NB4 (cell line): ENCODE measurements around the gene FSIP1.

Experiments used
- DNase-seq: peaks from one replicate; pipeline ENCODE4 v3.0.0; 2010; ENCODE audit warnings: low read depth
- H3K4me3 ChIP-seq: one replicate; pipeline ENCODE4 v1.5.1; 2011; ENCODE audit warnings: mild to moderate bottlenecking, low read depth, low read length, moderate library complexity
- MYC ChIP-seq: IDR thresholded peaks from 2 replicates; pipeline ENCODE4 v1.6.1; 2011; ENCODE audit warnings: low read depth, low read length
- POLR2A ChIP-seq: IDR thresholded peaks from 2 replicates; pipeline ENCODE4 v1.6.1; 2011; ENCODE audit warnings: mild to moderate bottlenecking; ENCODE audit not compliant: insufficient read length; ENCODE audit errors: extremely low read depth
- TF ChIP-seq, protein P1 (sequence below): IDR thresholded peaks from 2 replicates; pipeline ENCODE4 v1.6.1; 2011; ENCODE audit warnings: low read depth, low read length
- TF ChIP-seq, protein P2 (sequence below): IDR thresholded peaks from one replicate; pipeline ENCODE4 v1.5.1; 2012; ENCODE audit warnings: low read depth, low read length

Gene FSIP1

DNA sequence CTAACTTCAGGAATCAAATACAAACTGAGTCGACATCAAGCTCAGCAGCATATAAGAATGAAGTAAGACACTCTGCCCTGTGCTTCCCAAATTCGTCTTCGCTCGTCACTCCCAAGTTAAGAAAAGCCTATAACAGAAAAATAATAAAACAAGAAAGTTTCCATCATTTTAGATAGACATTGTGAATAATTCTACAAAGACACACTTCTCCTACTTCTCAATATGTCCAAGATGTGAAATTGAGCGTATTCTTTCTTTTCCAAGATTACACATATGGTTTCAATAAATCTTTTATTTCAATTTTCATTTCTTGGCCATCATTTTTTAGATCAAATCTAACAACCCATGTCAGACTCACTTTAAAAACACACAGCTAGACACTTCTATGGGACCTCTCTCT is 85.1 kb downstream of the FSIP1 start:
- DNase-seq = no peak
- no peak for TF ChIP-seq POLR2A
- TF ChIP-seq, protein P1, sequence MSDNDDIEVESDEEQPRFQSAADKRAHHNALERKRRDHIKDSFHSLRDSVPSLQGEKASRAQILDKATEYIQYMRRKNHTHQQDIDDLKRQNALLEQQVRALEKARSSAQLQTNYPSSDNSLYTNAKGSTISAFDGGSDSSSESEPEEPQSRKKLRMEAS = no peak
- TF ChIP-seq, protein P2, sequence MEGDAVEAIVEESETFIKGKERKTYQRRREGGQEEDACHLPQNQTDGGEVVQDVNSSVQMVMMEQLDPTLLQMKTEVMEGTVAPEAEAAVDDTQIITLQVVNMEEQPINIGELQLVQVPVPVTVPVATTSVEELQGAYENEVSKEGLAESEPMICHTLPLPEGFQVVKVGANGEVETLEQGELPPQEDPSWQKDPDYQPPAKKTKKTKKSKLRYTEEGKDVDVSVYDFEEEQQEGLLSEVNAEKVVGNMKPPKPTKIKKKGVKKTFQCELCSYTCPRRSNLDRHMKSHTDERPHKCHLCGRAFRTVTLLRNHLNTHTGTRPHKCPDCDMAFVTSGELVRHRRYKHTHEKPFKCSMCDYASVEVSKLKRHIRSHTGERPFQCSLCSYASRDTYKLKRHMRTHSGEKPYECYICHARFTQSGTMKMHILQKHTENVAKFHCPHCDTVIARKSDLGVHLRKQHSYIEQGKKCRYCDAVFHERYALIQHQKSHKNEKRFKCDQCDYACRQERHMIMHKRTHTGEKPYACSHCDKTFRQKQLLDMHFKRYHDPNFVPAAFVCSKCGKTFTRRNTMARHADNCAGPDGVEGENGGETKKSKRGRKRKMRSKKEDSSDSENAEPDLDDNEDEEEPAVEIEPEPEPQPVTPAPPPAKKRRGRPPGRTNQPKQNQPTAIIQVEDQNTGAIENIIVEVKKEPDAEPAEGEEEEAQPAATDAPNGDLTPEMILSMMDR = no peak
- no peak for TF ChIP-seq MYC
- H3K4me3 ChIP-seq = no peak overlapping the region

DNA sequence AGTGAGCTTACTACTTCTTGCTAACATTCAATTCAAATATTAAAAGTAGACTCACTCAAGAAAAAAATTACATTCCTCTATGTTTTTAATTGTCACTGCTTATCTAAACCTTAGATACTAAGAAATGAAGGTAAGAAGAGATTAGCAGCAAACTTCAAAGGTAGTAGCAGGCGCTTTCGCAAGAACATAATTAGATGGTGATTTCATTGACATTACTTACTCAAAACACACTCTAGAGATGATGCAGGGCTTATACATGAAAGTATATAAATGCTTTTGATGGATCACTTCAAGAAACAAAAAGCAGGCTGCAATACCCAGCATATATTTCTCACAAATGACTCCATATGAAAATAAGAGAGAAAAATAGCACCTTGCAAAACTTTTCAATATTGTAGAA is 86.8 kb downstream of the FSIP1 start:
- TF ChIP-seq POLR2A (no peak), MYC (no peak)
- TF ChIP-seq, protein P1 = no peak
- TF ChIP-seq, protein P2 = no peak
- no peak for DNase-seq
- no peak overlapping the region for H3K4me3 ChIP-seq

DNA sequence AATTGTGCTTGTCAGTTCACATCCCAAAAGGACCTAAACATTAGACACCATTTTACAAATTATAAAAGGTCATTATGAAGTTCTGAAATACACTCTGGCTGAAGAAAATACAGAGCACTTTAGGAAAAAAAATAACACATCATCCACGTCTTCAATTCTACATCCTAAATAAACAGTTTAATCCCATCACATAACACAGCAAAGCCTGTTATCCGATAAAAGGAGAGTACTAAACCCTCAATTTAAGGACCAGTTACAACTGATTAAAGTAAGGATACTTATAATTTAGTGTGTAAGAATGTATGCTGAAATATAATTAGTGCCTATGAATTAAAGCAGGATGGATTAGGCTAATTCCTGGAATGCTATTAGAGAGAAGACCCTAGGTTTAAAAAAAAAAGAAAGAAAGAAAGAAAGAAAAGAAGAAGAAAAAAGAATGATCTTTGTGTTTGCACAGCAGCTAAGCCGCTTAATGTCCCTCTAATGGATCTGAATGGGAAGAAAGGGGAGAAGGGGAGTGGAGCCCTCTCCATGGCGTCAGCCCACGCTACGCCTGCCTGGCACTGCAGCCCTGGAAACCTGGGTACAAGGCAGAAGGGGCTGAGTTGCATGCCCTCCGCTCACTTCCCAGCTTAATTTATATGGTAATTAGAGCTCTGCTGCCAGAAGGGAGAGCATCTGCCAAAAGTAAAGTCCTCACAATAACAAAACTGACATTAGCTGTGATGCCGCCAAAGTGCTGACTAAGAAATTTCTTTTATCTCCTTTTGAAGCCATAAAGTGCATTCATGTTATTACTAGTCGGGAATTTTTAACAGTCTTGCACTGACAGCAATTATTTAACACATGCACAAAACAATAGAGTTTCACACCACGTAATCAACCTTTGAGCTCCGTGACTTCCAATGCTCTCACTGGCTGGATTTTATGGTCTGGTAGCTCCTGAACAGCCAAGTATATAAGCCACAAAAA is 90.0 kb downstream of the FSIP1 start:
- no peak for DNase-seq
- H3K4me3 ChIP-seq = no peak overlapping the region
- TF ChIP-seq POLR2A = no peak
- TF ChIP-seq MYC = no peak
- TF ChIP-seq, protein P2 = no peak
- TF ChIP-seq, protein P1 = no peak

DNA sequence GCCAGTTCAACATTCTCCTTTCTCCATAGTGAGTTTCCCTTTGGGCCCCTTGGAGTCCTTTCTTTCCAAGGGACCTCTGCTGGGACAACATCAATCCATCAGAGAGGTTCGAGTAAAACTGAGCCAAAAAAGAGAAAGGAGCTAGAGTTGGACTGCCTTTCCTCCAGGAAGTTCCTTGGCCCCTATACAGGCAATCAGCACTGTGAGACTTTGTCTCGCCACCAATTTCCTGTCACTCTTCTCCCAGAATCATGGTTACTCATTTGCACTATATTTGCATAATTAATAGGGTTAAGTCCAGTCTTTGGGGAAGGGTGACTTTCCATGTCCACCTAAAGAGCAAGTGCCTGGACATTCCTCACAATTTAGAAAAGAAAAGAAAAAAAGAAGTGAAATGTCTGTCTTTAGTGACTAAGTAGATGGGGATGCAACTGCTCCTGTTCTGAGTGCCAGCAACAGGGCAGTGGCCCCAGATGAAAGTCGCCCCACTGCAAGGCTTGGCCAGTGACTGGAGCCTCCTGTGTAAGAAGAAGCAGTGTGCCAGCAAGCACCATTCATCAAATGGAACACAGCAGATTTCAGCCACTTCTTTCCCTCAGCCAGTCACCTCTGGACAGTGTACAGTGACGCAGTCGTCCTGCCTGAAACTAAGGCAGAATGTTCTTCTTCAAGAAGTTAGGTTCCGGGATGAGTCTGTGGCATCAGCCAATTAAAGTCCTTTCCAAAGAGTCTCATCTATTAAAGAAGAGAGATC is 91.6 kb downstream of the FSIP1 start:
- no peak for DNase-seq
- TF ChIP-seq POLR2A = no peak
- TF ChIP-seq, protein P2 = no peak
- TF ChIP-seq MYC = no peak
- TF ChIP-seq, protein P1 = no peak
- no peak overlapping the region for H3K4me3 ChIP-seq

DNA sequence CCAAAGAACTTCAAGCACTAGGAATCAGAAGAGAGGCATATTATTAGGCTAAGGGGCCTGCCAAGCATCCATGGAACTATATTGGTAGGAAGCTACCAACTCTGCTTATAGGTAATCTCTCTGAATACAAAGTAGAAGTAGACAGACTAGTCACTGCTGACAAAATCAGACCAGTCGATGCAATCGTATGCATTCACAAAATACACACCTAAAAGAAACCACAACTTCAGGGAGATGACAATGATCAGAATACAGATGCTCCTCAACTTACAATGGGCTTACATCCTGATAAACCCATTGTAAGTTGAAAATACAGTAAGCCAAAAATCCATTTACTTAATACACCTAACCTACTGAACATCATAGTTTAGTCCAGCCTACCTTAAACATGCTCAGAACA is 94.7 kb downstream of the FSIP1 start:
- no peak for DNase-seq
- TF ChIP-seq, protein P1 = no peak
- no peak for TF ChIP-seq POLR2A
- TF ChIP-seq MYC = no peak
- TF ChIP-seq, protein P2 = no peak
- no peak overlapping the region for H3K4me3 ChIP-seq
